Caco-2 (cell line): ENCODE measurements around the gene SORBS1. TPM values are rescaled to one million over a fixed set of nuclear protein-coding genes. Genes with fewer than 3 reads are reported as not detected.

Experiments
- BruUV-seq: library from RNA; stranded (reverse); fragments of 400-500 nt; replicated peaks from 2 replicates; lab custom pipeline; 2021; lab: Mats Ljungman, UMichigan
- CTCF ChIA-PET: fragments of 300-600 bp; sonication (Branson Sonifier 250); formaldehyde crosslinking; loops from one replicate; lab custom pipeline; 2022; ENCODE audit warnings: antibody characterized with exemption; lab: Charles Lee
- POLR2A ChIA-PET: fragments of 300-600 bp; sonication (Branson Sonifier 250); formaldehyde crosslinking; loops from one replicate; lab custom pipeline; 2022; ENCODE audit warnings: antibody characterized with exemption; lab: Charles Lee
- DNase-seq, 2 experiments: peaks; one replicate each; pipeline versions ENCODE4 v3.0.0 to v3.0.0-alpha.2; 2020 to 2022
- H3K27me3 ChIP-seq: replicated peaks from 2 replicates; pipeline ENCODE4 v1.6.0; 2011; ENCODE audit warnings: low read length; ENCODE audit not compliant: control insufficient read depth, insufficient read depth
- H3K36me3 ChIP-seq: 2 replicates; pipeline ENCODE4 v1.5.1; 2011; ENCODE audit warnings: low read length; ENCODE audit not compliant: control insufficient read depth, insufficient read depth
- H3K4me1 ChIP-seq: fragments of 250-450 bp; sonication (Bioruptor Pico); 2 replicates; pipeline ENCODE4 v1.5.1; 2020; ENCODE audit warnings: mild to moderate bottlenecking
- H3K4me3 ChIP-seq: 2 replicates; pipeline ENCODE4 v1.5.1; 2011; ENCODE audit warnings: low read depth, mild to moderate bottlenecking, control low read depth, low read length
- H3K9me3 ChIP-seq: fragments of 250-450 bp; sonication (Bioruptor Pico); 2 replicates; pipeline ENCODE4 v1.5.1; 2020; ENCODE audit warnings: mild to moderate bottlenecking, moderate library complexity
- H3K27ac Mint-ChIP-seq: one replicate; pipeline ENCODE4 v1.8.0; 2022; ENCODE audit warnings: mixed read lengths; ENCODE audit not compliant: unreplicated experiment
- H3K27me3 Mint-ChIP-seq: one replicate; pipeline ENCODE4 v1.8.0; 2022; ENCODE audit warnings: mixed read lengths; ENCODE audit not compliant: insufficient read depth, unreplicated experiment
- H3K36me3 Mint-ChIP-seq: one replicate; pipeline ENCODE4 v1.8.0; 2022; ENCODE audit warnings: mild to moderate bottlenecking, mixed read lengths; ENCODE audit not compliant: insufficient read depth, unreplicated experiment
- H3K4me1 Mint-ChIP-seq: one replicate; pipeline ENCODE4 v1.8.0; 2022; ENCODE audit warnings: low read depth, mixed read lengths; ENCODE audit not compliant: unreplicated experiment
- H3K4me3 Mint-ChIP-seq: one replicate; pipeline ENCODE4 v1.8.0; 2022; ENCODE audit warnings: mild to moderate bottlenecking, moderate library complexity, mixed read lengths; ENCODE audit not compliant: unreplicated experiment
- H3K9me3 Mint-ChIP-seq: one replicate; pipeline ENCODE4 v1.8.0; 2022; ENCODE audit warnings: mixed read lengths; ENCODE audit not compliant: unreplicated experiment
- CTCF ChIP-seq, 2 experiments: fragments of 200-600 bp in 1 of 2; IDR thresholded peaks; 1 replicate in 1 of 2; 2 replicates in 1 of 2; pipeline versions ENCODE4 v1.5.1 to v1.8.0; 2011 to 2022; ENCODE audit warnings: antibody characterized with exemption in 1 of 2, control low read depth in 1 of 2, inconsistent platforms in 1 of 2, low read depth in 1 of 2, low read length in 1 of 2, mild to moderate bottlenecking in 1 of 2, moderate library complexity in 1 of 2; ENCODE audit not compliant: insufficient read depth in 1 of 2, severe bottlenecking in 1 of 2, unreplicated experiment in 1 of 2
- intact Hi-C: fragments of 100-400 bp; cut with micrococcal nuclease; formaldehyde crosslinking; loops from one replicate; pipeline ENCODE4 v1.10.0; 2022; ENCODE audit not compliant: unreplicated experiment
- total RNA-seq: library from RNA; stranded (reverse); gene quantifications from 2 replicates; pipeline ENCODE4 v1.2.3, GENCODE V29; 2022

Gene SORBS1
- total RNA-seq, 1 experiment from 2014 or later: 39.3 TPM

GRCh38 chr10:95605163-95605562 lies 44.0 kb upstream of the SORBS1 start:
- intact Hi-C loops: no loop called here
- Histone ChIP-seq H3K4me1 (0 out of 2 replicates have a peak, but pooled peaks cover 3% of the 10 kb centered on the region), H3K9me3 (no peaks in the 10 kb centered on the region), H3K36me3 (peaks cover 4% of the 10 kb centered on the region), H3K4me3 (no peak overlapping the region), H3K27me3 (no peaks in the 10 kb centered on the region)
- TF ChIP-seq CTCF (IDR thresholded peaks at IDR 0.05; ENCODE audit: insufficient read depth in 1 of 2, low read depth in 1 of 2, low read length in 1 of 2, severe bottlenecking in 1 of 2, unreplicated experiment in 1 of 2): no peak
- peaks cover 66% of the 10 kb centered on the region for H3K36me3 Mint-ChIP-seq
- H3K4me3 Mint-ChIP-seq: no peak overlapping the region
- H3K27ac Mint-ChIP-seq: no peak overlapping the region
- ChIA-PET POLR2A (interaction anchor here (1.1 kb wide), 1 partner anchor 89 kb away, joined by 3 read pairs; the partner anchor contains the start of gene TCTN3), CTCF (interaction anchor here (0.5 to 3.0 kb wide), 5 partner anchors 18 to 175 kb away, joined by 3 to 9 read pairs (median 3); partner anchors contain the start of gene TCTN3)
- DNase-seq: no peak
- H3K27me3 Mint-ChIP-seq: no peaks in the 10 kb centered on the region
- peaks cover 8% of the 10 kb centered on the region for H3K4me1 Mint-ChIP-seq
- H3K9me3 Mint-ChIP-seq: no peaks in the 10 kb centered on the region
- BruUV-seq: no TSS peak

- 0 out of 2 replicates have a peak, but pooled peaks cover 3% of the 10 kb centered on the region for H3K4me1 ChIP-seq
- CTCF ChIA-PET: interaction anchor here (0.6 to 3.0 kb wide), 6 partner anchors 89 to 230 kb away, joined by 3 to 9 read pairs (median 4); partner anchors contain the start of gene TCTN3
- no peaks in the 10 kb centered on the region for H3K27me3 ChIP-seq
- peak in 1 of 2 experiments; percentile 15 for DNase-seq
- H3K4me3 ChIP-seq: no peak overlapping the region
- peaks cover 60% of the 10 kb centered on the region for H3K36me3 Mint-ChIP-seq
- intact Hi-C loops: loop anchor here (5.0 kb wide), 1 partner anchor 357 kb away; no protein-coding TSS in a partner anchor
- peaks cover 2% of the 10 kb centered on the region for H3K36me3 ChIP-seq
- H3K9me3 Mint-ChIP-seq: no peaks in the 10 kb centered on the region
- TF ChIP-seq CTCF (IDR thresholded peaks at IDR 0.05; ENCODE audit: insufficient read depth in 1 of 2, low read depth in 1 of 2, low read length in 1 of 2, severe bottlenecking in 1 of 2, unreplicated experiment in 1 of 2): no peak
- H3K4me1 Mint-ChIP-seq: peaks cover 8% of the 10 kb centered on the region
- H3K27me3 Mint-ChIP-seq: no peaks in the 10 kb centered on the region
- BruUV-seq: no TSS peak
- no peak overlapping the region for H3K4me3 Mint-ChIP-seq
- POLR2A ChIA-PET: no interaction called here
- H3K27ac Mint-ChIP-seq: peak overlapping the region; percentile 36
- no peaks in the 10 kb centered on the region for H3K9me3 ChIP-seq
Observed at GRCh38 chr10:95604630-95605029, 43.5 kb upstream of the SORBS1 start.

DNA sequence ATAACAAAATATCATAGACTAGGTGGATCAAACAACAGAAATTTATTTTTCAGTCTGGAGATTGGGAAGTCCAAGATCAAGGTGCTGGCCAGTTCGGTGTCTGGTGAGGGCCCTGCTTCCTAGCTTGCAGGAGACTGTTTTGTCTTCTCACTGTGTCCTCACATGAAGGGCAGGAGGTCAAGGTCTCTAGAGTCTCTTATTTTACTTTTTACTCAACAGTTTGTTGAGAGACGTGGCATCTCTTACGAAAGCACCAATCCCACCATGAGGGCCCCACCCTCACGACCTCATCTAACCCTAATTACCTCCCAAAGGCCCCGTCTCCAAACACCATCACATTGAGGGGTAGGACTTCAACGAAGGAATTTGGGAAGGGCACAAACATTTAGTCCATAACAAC lies 41.2 kb upstream of the SORBS1 start:
- H3K27me3 ChIP-seq: no peaks in the 10 kb centered on the region
- H3K36me3 Mint-ChIP-seq: peaks cover 38% of the 10 kb centered on the region
- H3K9me3 Mint-ChIP-seq: no peaks in the 10 kb centered on the region
- H3K27me3 Mint-ChIP-seq: no peaks in the 10 kb centered on the region
- no peaks in the 10 kb centered on the region for H3K9me3 ChIP-seq
- BruUV-seq: no TSS peak
- POLR2A ChIA-PET: no interaction called here
- no peak overlapping the region for H3K4me3 Mint-ChIP-seq
- TF ChIP-seq CTCF (IDR thresholded peaks at IDR 0.05; ENCODE audit: insufficient read depth in 1 of 2, low read depth in 1 of 2, low read length in 1 of 2, severe bottlenecking in 1 of 2, unreplicated experiment in 1 of 2): no peak
- no peak overlapping the region for H3K4me3 ChIP-seq
- no peak overlapping the region for H3K27ac Mint-ChIP-seq
- CTCF ChIA-PET: interaction anchor here (1.2 to 3.9 kb wide), 5 partner anchors 121 to 262 kb away, joined by 4 to 40 read pairs (median 8); no protein-coding TSS in a partner anchor
- no peak for DNase-seq
- no peaks in the 10 kb centered on the region; the same call in 1 of the 2 replicates for H3K36me3 ChIP-seq
- intact Hi-C loops: loop anchor here (5.0 kb wide), 1 partner anchor 355 kb away; no protein-coding TSS in a partner anchor
- 0 out of 2 replicates have a peak, but pooled peaks cover 3% of the 10 kb centered on the region for H3K4me1 ChIP-seq
- peaks cover 8% of the 10 kb centered on the region for H3K4me1 Mint-ChIP-seq
